Spleen (tissue), 3 donors: ENCODE results near the gene TPM1.

Experiments used
- POLR2A ChIP-seq, 3 donors: fragments of 450-650 bp; IDR thresholded peaks; one replicate each; pipeline ENCODE4 v1.5.1; 2017; ENCODE audit warnings: antibody characterized with exemption in 3 of 3, mild to moderate bottlenecking in 1 of 3
- POLR2AphosphoS5 ChIP-seq, 3 donors: sonication (generic); formaldehyde crosslinking; IDR thresholded peaks; one replicate each; pipeline ENCODE4 v1.5.1; 2017; ENCODE audit warnings: antibody characterized with exemption in 3 of 3

DNA sequence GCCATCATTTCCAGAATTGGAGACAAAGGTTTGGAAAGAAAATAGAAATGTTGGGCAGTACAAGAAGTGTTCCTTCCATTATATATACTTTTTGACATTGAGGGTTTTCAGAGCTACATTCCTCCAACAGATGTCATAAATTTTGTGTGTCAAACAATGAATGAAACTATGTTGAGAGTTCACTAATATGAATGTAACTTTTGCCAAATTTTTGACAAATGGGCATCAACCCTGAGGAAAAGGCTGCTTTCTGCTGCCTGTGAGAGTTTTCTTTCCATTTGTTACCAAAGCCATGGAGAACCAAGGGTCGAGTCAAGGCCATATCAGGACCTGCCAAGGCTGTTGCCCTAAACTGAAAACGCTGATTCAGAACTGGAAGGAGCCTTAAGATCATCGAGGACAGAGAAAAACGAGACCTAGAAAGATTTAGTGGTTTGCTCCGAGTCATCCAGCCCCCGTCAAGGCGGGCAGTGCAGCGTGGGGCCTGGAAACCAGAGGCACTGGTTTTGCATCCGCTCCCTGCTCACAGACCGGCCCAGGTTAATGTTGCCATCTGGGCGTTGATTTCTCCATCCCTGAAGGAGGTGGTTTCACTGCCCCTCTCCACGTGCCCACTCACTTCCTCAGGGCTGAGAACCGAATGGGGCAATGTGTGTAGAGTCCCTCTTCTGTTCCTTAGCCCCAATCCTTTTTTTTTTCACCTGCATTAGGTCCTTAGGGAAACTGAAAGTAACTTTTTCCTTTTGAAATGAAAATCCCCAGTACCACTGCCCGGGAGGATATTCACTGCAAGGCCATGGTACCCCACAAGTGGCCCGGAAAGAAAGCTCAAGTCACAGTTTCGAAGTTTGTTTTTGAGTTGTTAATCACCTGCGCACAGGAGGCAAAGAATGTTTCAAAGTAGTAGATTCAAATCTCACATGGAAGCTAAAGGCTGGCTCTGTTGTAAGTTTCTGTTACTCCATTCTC, 32.8 kb downstream of the TPM1 start:
- TF ChIP-seq POLR2AphosphoS5 (IDR thresholded peaks at IDR 0.05) (peak; percentile 12 to 44 (median 29)), POLR2A (IDR thresholded peaks at IDR 0.05) (no peak)
